Cerebellar cortex (tissue), 1 donor: ENCODE data around the gene TNFSF18.

Source experiments
- DNase-seq: peaks from one replicate; pipeline ENCODE4 v3.0.0-alpha.2; 2015; ENCODE audit warnings: low spot score

The TNFSF18 gene

DNA sequence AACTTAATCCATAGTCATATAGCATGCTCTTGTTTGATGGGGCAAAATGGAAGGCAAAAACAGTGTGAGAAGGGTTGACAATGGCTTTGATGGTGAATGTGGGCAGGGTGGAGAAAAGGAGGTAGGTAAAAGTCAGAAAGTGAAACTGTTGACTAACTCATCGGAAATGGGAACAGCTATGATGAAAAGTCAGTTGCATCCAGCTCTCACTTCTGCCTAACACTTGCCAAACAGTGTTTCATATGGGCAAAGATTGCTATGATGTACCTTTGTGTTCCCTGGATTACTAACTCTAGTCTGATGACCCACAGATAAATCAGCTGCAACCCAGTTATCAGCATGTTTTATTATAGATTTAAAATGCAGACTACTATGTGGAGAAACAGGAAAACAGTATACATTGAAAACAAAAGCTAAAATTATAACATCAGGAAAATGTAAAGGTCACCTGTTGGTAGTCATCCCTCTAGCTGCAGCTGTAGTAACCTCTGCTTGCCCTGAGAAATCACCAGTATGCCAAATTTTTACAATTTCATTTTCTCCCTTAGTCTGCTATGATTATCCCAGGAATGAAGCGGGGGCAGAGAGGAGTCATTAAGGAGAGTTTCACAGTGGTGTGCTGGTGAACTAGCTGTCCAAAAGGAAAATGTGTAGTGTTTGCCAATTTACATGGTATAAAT lies 11.7 kb downstream of the TNFSF18 start:
- no peak for DNase-seq

DNA sequence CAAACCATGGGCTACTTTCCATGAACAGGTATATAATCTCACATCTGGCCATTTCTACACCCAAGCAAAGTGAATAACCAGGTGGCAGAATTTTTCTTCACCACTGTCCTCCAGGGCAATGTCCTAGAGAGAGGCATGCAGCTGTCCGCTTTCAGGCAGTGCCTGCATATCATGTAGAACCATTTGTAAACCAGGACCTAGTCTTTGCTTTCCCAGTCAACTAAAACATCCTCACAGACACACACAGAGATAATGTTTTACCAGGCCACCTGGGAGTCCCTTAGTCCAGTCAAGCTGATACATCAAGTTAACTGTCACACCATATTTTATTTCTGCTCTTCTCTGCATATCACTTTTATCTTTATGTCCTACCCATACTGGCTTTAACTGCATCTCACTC lies 26.2 kb downstream of the TNFSF18 start:
- no peak for DNase-seq

DNA sequence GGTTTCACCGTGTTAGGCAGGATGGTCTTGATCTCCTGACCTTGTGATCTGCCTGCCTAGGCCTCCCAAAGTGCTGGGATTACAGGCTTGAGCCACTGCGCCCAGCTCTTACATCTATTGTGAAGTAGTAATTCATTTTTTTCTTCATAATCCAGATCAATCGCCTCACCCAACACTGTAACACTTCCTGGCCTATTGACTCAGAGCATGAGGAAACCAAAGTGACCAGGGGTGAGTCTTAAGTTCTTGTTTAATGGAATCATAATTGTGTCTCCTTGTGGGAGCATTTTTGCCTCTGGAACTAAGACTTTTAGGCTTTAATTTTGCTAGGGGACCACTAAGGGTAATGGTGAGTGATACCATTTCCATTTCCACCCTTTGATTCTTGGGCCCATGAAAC lies 27.4 kb downstream of the TNFSF18 start:
- no peak for DNase-seq

DNA sequence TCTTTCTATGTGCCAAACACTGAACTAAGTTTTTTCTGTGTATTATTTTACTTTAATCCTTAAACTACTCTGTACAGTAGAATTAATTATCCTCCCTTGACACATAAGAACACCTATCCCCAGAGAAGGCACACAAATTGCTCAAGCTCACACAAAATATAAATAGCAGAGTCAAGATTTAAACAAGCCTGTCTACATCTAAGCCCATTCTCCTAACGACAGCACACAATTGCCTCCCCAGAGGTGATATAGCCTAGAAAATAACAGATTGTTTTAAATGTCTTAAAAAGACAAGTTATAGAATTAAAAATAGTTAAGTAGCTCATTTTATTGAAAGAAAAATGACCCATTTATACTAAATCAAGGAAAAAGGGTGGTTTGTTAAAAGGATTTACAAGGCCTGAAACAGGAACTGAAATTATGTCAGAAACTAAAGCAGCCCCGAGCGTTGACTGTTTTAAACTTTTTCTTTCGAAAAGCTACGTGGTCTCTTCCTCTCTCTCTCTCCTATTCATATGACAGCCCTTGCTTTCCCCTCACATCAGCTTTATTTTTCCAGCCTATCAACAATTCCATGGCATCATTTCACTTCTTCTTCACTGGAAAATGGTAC lies 30.5 kb downstream of the TNFSF18 start:
- no peak for DNase-seq

DNA sequence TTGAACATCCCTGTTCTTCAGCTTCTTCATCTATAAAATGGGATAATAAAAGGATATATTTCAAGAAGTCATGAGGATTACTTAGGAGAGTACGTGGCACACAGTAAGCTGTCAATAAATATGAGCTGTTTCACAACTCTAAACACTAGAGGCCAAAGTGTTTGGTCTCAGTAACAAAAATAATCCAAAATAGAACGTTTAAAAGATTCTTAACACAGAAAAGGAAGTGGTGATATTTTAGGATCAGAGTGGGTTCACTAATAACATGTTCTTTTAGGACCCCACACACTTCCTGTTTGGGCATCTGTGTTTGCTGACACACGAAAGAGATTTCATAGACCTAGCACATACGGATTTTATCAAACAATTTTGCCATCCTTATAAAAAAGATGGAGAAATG lies 32.9 kb downstream of the TNFSF18 start:
- no peak for DNase-seq

DNA sequence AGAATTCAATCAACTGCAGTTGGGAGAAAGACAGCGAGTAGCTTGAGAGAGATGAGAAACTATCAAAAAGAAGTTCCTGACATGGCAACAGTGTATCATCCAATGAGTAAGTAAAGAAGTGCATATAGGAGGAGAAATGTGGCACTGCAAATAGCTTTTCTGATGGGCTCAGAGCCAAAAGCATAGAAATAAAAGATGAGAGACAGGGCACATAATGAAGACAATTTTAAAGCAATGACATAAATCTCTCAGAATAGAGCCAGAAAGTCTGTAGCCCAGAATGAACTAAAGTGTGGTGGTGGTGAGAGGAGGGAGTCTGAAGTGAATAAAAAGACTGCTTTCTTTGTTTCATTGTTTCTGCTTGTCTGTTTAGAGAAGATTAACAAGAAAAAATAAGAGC lies 34.3 kb downstream of the TNFSF18 start:
- DNase-seq, result no peak

DNA sequence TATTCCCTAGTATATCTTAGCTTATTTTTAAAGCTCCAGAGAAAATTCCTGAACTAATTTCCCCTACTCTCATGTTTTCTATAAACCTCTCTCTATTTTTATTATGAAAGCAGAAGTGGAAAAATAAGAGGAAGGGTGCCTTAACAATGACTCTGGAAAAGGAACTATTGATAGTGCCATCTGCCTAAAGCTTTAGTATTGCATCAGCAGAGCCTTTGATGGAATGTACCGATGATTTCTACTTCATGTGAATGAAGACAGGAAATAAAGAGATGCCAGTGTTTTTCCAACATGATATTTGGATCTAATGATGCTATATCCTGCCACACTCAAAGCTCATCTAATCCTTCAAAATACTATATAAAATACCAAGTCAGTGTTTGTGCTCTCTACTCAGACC lies 35.1 kb downstream of the TNFSF18 start:
- DNase-seq, result no peak

DNA sequence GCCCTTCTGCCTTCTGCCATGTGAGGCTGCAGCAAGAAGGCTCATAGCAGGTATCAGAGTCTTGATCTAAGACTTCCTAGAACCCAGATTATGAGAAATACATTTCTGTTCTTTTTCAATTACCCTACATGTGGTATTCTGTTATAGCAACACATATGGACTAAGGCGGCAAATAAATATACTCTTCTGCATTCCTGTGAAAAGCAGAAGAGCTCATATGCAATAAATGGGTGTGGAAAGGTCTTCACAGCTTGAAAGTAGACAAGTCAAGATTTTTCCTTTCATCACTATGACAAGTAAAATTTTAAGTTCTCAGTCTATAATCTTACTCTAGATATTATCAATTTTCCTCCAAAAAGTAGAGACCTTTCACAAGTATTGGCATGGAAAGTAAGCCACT lies 36.6 kb downstream of the TNFSF18 start:
- DNase-seq, result no peak

DNA sequence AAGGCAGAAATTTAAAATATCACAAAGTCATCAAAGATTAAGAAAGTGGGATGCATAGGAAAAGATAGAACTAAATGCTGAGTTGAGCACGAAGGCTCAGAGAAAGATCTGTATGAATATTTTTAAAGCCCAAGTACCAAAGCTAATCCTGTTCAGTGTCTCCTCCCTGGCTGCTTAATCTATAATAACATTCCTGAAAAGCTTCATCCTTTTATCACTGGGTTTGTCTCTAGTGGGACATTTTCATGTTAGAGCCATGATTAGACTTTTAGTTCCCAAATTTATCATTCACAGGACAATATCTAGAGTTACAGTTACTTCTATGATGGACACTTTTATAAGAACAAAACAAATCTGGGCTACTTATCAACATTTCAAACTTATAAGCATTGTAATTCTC lies 38.6 kb downstream of the TNFSF18 start:
- no peak for DNase-seq

DNA sequence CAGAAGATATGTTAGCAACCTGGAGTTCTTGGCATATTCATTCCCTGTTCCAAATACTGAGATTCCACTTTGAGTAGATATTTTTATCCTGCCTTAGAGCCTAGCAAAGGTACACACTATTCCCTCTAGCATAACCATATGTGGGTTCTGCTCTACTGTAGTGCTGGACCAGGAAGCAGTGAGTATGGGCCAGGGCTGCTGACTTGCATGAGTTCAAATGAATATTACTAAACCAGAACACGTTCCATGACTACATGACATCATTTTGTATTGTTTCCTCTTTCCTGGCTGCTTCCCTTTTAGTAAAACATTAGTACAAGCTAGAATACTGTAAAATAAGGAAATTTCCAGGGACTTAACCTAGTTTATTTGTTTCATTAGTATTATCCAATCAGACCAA lies 41.1 kb downstream of the TNFSF18 start:
- no peak for DNase-seq

DNA sequence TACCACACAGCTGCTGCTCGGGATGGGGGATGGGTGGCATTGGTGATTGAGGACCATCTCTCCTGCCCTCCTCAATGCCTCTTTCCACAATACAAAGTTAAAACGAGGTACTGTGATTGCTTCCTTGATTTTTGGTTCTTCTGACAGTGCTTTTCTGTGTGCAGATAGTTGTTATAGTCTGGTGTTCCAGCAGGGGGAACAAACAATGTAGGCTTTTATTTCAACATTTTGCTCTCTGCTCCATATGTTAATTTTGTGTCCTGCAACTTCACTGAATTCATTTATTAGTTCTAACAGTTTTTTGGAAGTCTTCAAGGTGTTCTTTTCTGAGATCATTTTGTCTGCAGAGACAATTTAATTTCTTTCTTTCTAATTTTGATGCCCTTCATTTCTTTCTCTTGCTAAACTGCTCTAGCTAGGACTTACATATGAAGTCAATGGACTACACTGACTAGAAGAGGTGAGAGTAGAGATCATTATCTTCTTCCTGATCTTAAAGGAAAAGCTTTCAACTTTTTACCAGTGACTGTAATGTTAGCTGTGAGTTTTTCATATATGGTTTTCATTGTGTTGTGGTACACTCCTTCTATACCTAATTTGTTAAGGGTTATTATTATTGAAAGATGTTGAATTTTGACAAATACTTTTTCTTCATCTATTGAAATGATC lies 45.4 kb downstream of the TNFSF18 start:
- DNase-seq, result no peak

DNA sequence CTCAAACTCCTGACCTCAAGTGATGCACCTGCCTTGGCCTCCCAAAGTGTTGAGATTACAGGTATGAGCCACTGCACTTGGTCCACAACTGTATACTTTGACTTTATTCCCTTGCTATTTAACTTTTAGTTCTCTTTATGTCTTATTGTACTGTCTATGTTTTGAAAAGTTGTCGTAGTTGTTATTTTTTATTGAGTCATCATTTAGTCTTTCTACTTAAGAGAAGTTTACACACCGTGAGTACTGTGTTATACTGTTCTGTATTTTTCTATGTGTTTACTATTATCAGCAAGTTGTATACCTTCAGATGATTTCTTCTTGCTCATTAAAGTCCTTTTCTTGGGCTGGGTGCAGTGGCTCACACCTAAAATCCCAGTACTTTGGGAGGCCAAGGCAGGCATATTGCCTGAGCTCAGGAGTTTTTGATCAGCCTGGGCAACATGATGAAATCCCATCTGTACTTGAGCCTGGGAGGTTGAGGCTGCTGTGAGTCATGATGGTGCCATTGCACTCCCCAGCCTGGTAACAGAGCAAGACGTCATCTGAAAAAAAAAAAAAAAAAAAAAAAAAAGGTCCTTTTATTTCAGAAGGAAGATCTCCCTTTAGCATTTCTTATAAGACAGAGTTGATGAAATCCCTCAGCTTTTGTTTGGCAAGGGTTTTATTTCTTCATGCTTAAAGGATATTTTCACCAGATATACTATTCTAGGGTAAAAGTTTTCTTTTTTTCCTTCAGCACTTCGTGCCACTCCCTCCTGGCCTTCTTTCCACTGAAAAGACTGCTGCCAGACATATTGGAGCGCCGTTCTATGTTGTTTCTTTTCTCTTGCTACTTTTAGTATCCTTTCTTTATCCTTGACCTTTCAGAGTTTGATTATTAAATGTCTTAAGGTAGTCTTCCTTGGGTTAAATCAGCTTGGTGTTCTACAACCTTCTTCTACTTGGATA lies 47.6 kb downstream of the TNFSF18 start:
- no peak for DNase-seq

DNA sequence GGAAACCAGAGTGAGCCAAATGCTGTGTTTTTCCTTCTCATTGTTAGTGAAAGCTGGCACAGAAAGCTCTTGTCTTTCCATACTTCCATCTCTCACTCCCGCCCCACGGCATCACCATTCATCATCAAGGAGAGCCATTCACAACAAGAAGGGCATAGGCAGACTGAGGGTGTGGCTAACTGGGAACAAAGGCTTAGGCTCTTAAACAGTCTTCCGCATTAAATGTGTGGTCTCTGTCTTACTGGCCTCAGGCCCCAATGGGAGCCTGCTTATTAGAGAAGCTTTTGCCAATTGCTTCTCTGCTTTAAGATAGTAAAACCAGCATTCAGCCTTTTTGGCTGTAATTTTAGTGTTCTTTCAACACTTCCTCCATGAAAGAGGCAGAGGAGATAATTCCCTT lies 51.4 kb downstream of the TNFSF18 start:
- DNase-seq, result no peak

DNA sequence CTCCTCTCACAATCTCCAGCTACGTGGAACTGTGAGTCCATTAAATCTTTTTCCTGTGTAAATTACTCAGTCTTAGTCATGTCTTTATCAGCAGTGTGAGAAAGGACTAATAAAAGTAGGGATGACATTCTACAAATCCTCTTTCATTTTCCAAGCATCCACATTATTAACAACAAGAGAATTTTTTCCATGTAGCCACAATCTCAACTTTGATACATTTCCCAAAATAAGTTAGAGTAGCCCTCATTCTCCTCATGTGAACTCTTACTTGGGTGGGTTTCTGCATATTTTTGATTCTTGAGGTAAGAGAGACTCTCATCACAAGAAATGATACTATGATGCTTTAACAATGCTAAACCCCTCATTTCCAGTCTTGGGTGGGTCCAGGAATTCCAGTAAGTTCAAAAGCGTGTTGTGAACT lies 52.8 kb downstream of the TNFSF18 start:
- DNase-seq, result no peak

DNA sequence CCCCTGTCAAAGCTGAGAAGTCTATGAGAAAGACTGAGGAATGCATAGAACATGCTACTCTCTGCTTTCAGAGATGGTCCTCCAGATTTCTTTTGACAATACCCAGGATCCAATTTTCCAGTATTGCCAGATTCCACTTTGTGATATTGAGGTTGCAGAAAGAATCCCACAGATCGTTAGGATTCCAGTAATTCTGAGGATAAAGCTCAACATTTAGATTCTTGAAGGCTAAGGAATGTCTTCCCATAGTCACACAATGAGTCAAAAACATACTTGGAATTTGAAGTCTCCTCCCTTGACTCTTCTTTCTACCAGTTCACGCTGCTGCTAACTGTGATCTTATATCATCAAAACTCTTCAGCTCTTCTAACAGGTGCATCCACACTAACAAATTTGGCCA lies 57.1 kb downstream of the TNFSF18 start:
- no peak for DNase-seq

DNA sequence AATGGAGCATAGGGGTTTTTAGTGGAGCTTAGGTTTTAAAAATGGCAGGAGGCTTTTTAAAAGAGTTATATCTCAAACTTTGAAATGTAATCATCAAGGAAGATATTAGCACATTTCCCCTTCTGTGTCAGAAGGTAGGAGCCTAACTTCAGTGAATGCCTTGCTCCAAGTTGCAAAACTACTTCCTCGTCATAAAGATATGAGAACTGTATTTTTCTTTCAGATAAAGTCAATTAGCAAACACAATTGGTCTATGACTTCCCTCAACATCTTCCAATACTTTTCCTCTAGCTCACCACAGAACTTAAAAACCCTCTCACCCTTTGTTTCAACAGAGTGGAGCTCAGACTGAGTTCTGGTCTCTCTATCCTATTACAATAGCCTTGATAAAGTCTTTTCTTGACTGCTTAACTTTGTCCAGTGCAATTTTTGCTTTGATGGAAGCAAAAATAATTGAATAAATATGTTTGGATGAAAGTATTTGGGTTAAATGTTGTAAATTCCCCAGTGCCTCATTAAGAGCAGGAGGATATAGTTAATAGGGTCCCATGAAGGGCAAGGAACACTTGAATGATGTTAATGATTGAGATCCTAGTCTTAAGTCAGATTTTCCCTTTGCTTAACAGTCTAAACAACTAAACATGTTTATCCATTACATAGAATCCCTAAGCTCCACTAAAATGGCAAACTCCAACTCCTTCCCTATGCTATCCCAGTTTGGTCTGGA lies 58.9 kb downstream of the TNFSF18 start:
- DNase-seq, result no peak

DNA sequence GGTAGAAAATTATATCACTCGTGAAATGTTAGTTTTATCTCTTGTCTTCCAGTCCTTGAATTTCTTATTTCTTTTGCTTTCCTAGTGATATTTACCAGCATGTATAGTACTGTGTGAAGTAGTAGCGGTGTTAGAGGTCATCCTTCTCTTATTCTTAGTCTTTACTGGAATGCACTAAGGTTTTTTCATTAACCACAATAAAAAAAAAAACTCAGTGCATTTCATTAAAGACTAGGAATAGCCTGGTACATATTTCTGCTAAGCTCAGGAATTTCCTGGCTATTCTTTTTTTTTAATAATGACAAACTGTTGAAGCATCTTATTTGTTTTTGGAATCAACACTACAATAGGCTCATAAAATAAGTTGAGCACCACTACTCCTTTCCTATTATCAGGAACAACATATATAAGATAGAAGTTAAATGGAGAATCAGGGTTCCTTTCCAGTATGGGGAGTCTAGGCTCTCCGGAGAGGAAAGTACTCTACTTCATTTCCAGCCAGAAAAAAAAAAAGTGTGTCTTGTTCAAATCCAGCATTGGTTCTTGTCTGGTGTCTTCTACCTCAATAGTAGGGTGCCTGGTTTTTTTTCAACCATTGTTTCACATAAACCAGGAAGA lies 60.0 kb downstream of the TNFSF18 start:
- no peak for DNase-seq
